AG04449 (cell line): ENCODE measurements around the gene DHX58.

Source experiments
- CTCF ChIA-PET: fragments of 350-600 bp; formaldehyde crosslinking; extraction: SDS; loops from one replicate; lab custom pipeline; 2021; ENCODE audit warnings: antibody characterized with exemption; lab: Yijun Ruan, JAX
- POLR2A ChIA-PET: fragments of 400-600, 350-600 bp; formaldehyde crosslinking; extraction: SDS; loops from one replicate; lab custom pipeline; 2020; ENCODE audit warnings: antibody characterized with exemption, inconsistent platforms; lab: Yijun Ruan, JAX
- DNase-seq: peaks from one replicate; pipeline ENCODE4 v3.0.0-alpha.2; 2010; ENCODE audit warnings: low read depth, low spot score
- H3K4me3 ChIP-seq: 2 replicates; pipeline ENCODE4 v1.5.1; 2011; ENCODE audit warnings: low read depth, mild to moderate bottlenecking, control low read depth, low read length
- TF ChIP-seq, protein P1 (sequence below): IDR thresholded peaks from one replicate; pipeline ENCODE4 v1.5.1; 2011; ENCODE audit warnings: mild to moderate bottlenecking, moderate library complexity, low read length, control low read depth, inconsistent platforms; ENCODE audit not compliant: insufficient read depth; ENCODE audit errors: missing control alignments

DHX58 gene

DNA sequence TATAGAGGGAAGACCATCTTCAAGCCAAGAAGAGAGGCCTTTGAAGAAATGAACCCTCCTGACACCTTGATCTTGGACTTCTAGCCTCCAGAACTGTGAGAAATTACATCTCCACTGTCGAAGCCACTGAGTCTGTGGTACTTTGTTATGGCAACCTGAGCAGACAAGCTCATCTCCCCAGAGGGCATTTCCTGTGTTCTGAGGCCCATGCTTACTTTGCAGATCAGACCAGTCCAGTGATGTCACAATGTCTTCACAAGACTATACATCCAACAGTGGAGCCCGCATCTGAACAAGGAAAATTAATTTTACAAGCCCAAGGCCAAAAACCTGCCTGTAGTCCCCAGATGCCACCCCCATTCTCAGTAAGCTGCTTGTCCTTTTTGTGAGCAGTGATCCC lies 47.3 kb downstream of the DHX58 start:
- TF ChIP-seq, protein P1, sequence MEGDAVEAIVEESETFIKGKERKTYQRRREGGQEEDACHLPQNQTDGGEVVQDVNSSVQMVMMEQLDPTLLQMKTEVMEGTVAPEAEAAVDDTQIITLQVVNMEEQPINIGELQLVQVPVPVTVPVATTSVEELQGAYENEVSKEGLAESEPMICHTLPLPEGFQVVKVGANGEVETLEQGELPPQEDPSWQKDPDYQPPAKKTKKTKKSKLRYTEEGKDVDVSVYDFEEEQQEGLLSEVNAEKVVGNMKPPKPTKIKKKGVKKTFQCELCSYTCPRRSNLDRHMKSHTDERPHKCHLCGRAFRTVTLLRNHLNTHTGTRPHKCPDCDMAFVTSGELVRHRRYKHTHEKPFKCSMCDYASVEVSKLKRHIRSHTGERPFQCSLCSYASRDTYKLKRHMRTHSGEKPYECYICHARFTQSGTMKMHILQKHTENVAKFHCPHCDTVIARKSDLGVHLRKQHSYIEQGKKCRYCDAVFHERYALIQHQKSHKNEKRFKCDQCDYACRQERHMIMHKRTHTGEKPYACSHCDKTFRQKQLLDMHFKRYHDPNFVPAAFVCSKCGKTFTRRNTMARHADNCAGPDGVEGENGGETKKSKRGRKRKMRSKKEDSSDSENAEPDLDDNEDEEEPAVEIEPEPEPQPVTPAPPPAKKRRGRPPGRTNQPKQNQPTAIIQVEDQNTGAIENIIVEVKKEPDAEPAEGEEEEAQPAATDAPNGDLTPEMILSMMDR = no peak
- H3K4me3 ChIP-seq = no peak overlapping the region
- DNase-seq = no peak
- ChIA-PET POLR2A (no interaction called here), CTCF (interaction anchor here (0.8 to 4.8 kb wide), 21 partner anchors 9 to 115 kb away, joined by 3 to 43 read pairs (median 6); partner anchors contain the start of genes DHX58, KAT2A, KCNH4 and NKIRAS2)

DNA sequence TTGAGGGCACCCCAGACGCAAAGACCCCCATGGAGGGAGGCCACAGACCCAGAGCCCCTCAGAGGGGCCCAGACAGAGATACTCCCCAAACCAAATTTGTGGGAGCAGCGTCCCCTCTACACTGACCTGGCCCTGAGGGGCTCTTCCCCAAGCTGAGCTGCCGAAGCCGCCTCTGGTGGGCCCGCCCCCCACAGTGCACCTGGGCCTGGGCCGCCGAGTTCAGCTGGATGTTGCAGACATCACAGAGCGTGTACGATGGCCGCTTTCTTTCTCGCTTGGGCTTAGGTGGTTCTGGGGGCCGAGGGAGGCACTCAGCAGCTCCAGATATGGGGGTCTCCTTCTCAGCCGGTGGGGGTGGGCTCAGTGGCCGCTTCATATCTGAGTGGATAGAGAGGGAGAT lies 49.8 kb downstream of the DHX58 start:
- POLR2A ChIA-PET = no interaction called here
- no peak overlapping the region for H3K4me3 ChIP-seq
- CTCF ChIA-PET = interaction anchor here (1.5 to 2.3 kb wide), 2 partner anchors 23 to 37 kb away, joined by 6 to 7 read pairs; no protein-coding TSS in a partner anchor
- TF ChIP-seq, protein P1 = no peak
- no peak for DNase-seq

DNA sequence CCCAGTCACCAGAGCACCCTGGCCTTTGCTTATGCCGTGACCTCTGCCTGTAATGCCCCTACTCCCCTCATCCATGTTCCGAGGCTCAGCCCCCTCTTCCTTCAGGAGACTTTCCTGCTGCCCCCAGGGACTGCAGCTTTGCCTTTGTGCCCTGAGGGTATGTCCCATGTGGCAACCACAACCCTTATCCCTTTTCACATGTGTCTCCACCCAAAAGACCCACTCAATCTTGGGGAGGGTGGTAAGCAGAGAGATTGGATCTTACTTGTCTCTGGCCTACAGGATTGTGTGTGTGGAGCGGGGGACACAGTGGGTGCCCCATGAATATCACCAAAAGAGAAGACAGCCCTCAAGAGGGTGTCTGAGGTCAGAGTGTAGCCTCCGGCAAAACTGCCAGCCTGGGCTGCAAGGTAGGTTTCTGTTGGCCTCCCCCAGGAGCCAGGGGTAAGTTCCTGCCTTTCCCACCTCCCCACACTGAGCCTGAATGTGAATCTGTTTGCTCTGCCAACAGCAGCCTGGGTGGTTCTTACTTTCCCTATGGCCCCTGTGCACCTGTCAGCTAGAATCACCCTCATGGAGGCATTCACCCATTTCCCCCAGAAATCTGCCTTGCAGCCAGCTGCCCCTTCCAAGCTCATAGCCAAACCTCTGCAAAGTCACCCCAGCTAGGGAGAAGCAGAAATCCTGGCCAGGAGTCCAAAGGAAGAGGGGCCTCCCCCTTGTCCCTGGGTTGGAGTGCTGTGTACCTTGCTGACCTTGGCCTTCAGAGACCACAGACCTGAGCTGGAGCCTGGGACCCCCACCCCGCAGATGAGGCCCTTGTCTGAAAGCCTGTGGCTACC lies 50.6 kb downstream of the DHX58 start:
- ChIA-PET CTCF (interaction anchor here (1.0 to 2.3 kb wide), 3 partner anchors 36 to 99 kb away, joined by 3 to 7 read pairs (median 6); no protein-coding TSS in a partner anchor), POLR2A (no interaction called here)
- TF ChIP-seq, protein P1 = no peak
- no peak overlapping the region for H3K4me3 ChIP-seq
- no peak for DNase-seq

DNA sequence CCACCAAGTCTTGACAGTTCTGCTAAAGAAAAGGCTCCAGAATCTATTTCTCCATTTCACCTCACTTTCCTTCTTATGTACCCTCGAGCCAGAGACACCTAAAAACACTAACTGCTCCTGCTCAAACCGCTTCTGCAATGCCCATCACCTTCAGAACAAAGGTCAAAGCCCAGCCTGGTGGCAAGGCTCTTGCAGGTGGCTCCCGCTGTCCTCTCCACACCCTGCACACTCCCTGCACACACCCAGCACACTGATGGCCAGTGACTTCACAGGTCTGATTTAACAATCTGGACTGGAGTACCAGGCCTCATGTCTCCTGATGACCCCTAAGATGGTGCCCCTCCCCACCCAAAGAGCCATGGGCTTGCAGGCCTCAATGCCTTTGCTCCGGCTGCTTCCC lies 52.3 kb downstream of the DHX58 start:
- TF ChIP-seq, protein P1 = no peak
- ChIA-PET POLR2A (no interaction called here), CTCF (interaction anchor here (0.7 to 3.3 kb wide), 4 partner anchors 8 to 42 kb away, joined by 3 to 12 read pairs (median 4); no protein-coding TSS in a partner anchor)
- DNase-seq = no peak
- no peak overlapping the region for H3K4me3 ChIP-seq

DNA sequence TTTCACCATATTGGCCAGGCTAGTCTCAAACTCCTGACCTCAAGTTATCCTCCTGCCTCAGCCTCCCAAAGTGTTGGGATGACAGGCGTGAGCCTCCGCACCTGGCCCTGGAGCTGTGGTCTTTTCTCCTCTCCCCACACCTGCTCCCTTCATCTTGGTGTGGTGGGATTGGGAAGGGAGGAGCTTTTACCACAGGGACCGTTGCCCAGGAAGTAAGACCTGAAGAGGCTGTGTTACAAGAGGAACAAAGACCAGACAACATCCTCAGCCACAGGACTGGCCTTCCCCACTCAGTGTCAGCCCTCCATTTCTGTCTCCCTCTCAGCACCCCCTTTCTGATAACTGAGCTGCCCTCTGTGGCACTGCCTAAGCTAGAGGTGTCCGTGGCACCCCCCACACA lies 52.7 kb downstream of the DHX58 start:
- no peak for DNase-seq
- TF ChIP-seq, protein P1 = no peak
- H3K4me3 ChIP-seq = no peak overlapping the region
- ChIA-PET POLR2A (no interaction called here), CTCF (interaction anchor here (1.5 to 3.3 kb wide), 3 partner anchors 8 to 43 kb away, joined by 3 to 12 read pairs (median 6); no protein-coding TSS in a partner anchor)

DNA sequence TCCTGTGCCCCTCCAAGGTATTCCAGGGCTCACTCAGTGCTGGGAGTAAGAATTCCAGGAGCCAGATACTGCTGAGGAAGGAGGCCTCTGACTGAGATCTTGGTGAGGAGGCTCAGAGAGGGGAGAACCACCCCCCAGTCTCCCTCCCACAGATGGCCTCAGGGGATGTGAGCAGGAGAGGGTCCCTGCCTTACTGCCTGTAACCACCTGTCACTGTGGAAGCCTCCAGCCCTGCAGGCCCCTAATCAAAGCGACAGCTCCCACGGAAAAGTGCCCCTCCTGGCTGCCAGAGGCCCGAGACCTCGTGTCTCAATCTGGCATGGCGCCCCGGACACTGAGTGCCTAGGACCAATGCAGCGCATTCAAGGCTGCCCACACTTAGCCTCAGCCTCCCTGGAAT lies 54.5 kb downstream of the DHX58 start:
- H3K4me3 ChIP-seq = no peak overlapping the region
- ChIA-PET CTCF (interaction anchor here (1.1 to 3.3 kb wide), 2 partner anchors 10 to 15 kb away, joined by 3 to 12 read pairs; no protein-coding TSS in a partner anchor), POLR2A (no interaction called here)
- no peak for DNase-seq
- TF ChIP-seq, protein P1 = no peak
